ENCODE data around the gene RASGRP4.

DNA sequence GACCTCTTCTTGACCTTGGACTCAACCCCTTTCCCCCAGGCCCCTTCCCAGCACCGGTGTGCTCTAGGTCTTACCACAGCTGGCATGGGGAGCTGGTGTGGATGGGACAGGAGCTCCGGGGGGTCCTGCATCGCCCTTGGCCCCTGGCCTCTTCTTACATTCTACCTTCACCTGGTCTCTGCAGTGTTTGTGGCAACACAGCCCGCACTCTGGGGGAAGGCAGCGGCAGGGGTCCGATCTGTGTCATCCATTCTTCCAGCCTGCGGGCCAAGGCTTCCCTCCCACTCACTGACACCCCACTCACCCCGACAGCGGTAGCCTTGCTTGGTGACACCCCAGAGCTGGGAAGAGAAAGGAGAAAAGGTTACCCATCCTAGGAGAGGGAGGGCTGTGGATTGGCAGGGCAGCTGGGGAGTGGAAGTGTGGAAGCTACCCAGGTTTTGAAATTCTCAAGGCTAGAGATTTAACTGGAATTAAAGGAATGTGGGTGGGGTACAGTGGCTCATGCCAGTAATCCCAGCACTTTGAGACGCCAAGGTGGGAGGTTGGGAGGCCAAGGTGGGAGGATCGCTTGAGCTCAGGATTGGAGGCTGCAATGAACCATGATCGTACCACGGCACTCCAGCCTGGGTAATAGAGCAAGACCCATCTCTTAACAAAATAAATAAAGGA lies 14.8 kb downstream of the RASGRP4 start:
- TF ChIP-seq, protein P1, sequence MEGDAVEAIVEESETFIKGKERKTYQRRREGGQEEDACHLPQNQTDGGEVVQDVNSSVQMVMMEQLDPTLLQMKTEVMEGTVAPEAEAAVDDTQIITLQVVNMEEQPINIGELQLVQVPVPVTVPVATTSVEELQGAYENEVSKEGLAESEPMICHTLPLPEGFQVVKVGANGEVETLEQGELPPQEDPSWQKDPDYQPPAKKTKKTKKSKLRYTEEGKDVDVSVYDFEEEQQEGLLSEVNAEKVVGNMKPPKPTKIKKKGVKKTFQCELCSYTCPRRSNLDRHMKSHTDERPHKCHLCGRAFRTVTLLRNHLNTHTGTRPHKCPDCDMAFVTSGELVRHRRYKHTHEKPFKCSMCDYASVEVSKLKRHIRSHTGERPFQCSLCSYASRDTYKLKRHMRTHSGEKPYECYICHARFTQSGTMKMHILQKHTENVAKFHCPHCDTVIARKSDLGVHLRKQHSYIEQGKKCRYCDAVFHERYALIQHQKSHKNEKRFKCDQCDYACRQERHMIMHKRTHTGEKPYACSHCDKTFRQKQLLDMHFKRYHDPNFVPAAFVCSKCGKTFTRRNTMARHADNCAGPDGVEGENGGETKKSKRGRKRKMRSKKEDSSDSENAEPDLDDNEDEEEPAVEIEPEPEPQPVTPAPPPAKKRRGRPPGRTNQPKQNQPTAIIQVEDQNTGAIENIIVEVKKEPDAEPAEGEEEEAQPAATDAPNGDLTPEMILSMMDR (IDR thresholded peaks at IDR 0.05): no peak
- TF ChIP-seq POLR2AphosphoS5 (IDR thresholded peaks at IDR 0.05) (no peak), POLR2A (IDR thresholded peaks at IDR 0.05) (no peak)

All from transverse colon (tissue), 4 donors.